SK-MEL-5 (cell line): Measurements from ENCODE around the gene NINL. TPM values are rescaled to one million over a fixed set of nuclear protein-coding genes. Genes with fewer than 3 reads are reported as not detected.
"Not testable (repeated sequence)": the region's sequence is repeated elsewhere in the genome, so short reads cannot be mapped to it uniquely, and the experiment has no call there.

Experiments used
- DNase-seq: peaks from one replicate; pipeline ENCODE4 v3.0.0-alpha.2; 2016; ENCODE audit warnings: low read depth, low spot score
- in situ Hi-C: cut with HindIII; loops from 2 replicates; pipeline ENCODE4 v1.10.0; 2016; ENCODE audit warnings: low sequenced_read_pairs, high pct_unique_total_duplicates, low pct_unique_long_range_greater_than_20kb
- total RNA-seq: library from RNA; depleted of rRNA; stranded (reverse); fragments of >200 nt; shearing (Covaris generic); gene quantifications from 2 replicates; pipeline ENCODE4 v1.2.3, GENCODE V29; 2014

The NINL gene
- total RNA-seq, 1 experiment from 2014 or later = 5.0 TPM

DNA sequence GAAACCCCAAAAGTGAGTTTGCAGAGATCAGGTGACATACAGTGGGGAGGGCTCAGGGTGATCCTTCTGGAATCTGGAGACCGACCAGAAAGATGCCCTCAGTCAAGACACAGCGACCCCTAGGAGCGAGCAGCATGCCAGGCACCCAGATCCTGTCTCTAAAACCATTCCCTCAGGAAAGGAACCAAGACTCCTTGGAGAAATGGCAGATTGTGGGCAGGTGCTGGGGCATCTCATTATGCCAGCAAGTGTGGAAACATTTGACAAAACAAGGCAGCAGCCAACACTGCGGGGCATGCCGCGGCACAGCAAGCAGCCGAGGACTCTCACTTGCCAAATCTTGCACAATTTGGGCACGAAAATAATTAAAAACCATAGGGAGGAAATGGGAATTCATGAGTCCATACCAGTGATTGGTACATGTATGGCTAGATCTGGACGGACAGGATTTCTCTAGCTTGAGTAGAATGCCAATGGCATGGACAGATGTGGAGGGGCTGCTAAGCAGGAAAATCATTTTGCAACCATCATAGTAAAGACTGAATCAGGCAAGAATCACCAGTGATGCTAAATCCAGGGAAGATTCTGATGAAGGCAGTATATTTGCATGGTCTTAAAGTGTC is 101.0 kb downstream of the NINL start:
- peak; percentile 49 for DNase-seq
- in situ Hi-C loops = no loop called here

DNA sequence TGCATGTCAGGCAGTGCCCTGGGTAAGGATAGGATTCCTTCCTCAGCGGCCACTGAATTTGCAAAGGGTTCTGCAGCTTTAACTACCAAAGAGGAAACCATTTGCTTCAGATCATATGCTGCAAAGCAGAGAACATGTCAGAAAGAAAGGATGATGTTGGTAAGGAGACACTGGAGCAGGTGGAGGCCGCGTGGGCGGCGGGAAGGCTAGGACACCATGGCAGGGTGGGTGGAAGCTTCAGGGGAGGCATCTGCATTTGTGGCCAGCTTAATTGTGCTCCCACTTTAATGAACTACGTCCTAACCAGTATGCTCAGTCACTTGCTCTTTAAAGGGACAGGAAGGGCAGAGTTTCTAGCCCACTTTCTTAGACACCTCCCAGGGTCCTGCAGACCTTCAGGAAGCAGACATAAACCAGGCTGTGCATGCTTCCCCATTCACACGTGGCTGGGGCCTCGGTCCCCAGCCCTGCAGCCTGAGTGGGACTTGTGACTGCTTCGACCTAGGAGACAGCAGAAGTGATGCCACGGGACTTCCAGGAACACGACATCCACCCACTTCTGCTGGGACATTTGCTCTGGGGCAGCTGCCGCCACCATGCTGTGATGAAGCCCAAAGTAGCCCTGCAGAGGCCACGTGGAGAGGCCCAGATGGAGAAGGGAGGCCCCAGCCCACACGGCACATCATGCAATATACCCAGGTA is 101.7 kb downstream of the NINL start:
- DNase-seq = no peak
- in situ Hi-C loops = no loop called here

GRCh38 chr20:25481918-25482253 is 103.4 kb downstream of the NINL start:
- in situ Hi-C loops = no loop called here
- no peak for DNase-seq

DNA sequence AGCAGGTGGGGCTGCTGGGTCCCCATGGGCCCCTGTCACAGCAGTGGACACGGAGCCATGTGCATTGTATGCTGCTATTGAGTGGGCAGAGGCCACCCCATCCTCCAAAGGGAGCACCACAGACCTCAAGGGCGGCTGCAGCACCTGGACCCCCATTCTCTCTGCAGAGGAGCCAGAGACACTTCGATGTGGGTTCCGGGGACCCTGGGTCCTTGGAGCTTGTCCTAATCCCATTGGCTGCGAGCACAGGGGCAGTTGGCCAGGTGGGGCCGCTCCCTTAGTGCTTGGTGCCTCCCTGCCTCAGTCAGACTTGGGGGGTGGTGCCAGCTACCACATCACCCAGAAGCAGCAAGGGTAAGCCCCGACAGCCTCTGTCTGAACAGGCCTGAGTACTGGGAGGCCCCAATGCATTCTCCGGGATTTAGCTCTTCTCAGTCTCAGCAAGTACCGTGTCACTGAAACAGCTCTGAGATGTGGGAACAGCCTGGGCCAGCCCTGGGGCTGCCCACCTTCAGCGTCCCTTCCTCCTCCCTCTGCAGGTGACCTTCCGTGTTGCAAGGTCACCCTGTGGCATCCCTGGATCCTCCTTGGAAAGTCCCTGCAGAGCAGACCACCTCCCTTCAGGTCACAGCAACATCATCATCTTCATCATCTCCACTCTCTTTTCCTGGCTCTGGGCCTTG is 104.0 kb downstream of the NINL start:
- in situ Hi-C loops = no loop called here

GRCh38 chr20:25480797-25481196 is 104.5 kb downstream of the NINL start:
- in situ Hi-C loops = no loop called here
- DNase-seq = no peak

More for the DNA sequence above, 104.0 kb downstream of the NINL start:
- DNase-seq = no peak

- no peak for DNase-seq
- in situ Hi-C loops = no loop called here
Measured at GRCh38 chr20:25480156-25480555, 105.2 kb downstream of the NINL start.

GRCh38 chr20:25479638-25480037 is 105.7 kb downstream of the NINL start:
- no peak for DNase-seq
- in situ Hi-C loops = no loop called here

DNA sequence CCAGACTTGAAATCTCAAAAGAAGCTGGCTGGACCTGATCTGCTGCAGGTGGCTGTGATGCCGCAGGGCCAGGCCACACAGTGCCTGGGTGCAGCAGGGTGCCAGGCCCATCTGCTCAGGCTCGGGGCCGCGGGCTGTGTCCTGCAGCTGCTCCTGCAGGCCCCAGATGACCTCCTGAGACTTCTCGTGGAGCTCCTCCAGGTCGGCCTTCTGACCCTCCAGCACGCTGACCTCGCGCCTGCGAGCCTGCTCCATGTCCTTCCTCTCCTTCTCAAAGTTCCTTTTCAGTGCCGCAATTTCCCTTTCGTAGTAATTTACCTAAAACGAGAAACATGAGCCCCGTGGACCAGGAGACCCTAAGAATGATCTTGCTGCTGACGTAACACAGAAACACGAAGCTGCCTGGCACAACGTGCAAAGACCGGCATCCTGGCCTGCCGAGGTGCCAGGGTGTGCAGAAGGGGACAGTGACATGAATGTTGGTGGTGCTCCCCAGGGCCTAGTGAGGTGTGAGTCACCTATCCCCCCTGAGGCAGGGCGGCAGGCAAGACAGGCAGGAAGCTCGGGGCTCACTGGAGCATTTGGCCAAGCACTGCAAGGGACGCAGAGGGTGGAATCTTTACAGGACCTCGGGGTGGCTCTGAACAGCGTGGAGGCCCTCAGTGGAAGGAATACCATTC is 106.3 kb downstream of the NINL start:
- DNase-seq = no peak
- in situ Hi-C loops = no loop called here

DNA sequence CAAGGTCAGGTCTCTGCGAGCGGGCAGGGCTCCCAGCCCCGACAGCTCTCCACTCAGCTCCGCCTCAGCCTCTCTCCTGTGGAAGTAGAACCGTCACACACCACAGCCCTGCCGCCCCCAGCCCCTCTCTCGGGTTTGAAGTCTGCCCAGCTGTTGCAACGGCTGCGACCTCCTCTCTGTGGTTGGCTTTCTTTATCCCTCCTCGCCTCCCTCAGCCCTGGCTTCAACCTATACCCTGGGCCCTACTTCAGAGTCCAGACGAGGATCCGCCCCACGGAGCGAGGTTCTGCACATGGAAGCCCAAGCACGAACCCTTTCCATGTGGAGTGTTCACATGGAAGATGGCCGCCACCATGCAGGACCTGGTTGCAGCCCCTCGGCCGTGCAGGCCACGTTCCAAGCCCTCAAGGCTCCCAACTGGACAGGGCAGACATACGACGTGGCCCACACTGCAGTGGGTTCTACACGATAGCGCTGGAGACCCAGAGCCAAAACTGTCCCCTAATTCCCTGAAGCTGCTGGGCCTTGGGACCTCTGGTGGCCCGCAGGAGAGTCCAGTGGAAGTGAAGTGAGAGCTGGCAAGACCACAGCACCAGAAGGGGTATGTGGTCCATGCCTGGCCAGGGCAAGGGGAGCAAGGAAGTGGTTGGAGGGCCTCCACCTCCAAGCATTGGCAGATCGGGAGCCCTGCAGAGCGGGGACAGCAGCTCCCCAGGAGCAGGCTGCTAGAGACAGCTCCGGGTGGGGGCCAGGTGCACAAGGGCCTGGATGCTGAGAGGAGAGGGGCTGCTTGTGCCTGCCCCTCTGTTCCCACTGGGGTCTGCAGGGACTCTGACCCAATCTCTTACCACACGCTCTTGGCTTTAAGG is 108.1 kb downstream of the NINL start:
- no peak for DNase-seq
- in situ Hi-C loops = no loop called here

GRCh38 chr20:25476106-25477013 is 109.0 kb downstream of the NINL start:
- in situ Hi-C loops = no loop called here
- DNase-seq = no peak

DNA sequence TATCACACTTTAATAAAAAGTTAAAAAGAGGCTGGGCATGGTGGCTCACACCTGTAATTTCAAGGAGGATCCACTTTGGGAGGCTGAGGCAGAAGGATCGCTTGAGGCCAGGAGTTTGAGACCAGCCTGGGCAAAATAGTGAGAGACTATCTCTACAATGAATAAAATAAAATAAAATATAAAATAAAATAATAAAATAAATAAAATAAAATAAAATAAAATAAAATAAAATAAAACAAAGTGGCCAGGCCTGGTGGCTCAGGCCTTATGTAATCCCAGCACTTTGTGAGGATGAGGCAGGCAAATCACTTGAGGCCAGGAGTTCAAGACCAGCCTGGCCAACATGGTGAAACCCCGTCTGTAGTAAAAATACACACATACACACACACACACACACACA is 112.0 kb downstream of the NINL start:
- DNase-seq, in situ Hi-C loops: not testable (repeated sequence)

- in situ Hi-C loops = no loop called here
Measured at GRCh38 chr20:25471020-25471419, 114.3 kb downstream of the NINL start.

GRCh38 chr20:25470045-25470444 is 115.3 kb downstream of the NINL start:
- in situ Hi-C loops = no loop called here

More at GRCh38 chr20:25471020-25471419, 114.3 kb downstream of the NINL start:
- no peak for DNase-seq

GRCh38 chr20:25469558-25469957 is 115.8 kb downstream of the NINL start:
- in situ Hi-C loops = no loop called here
- DNase-seq = no peak

More at GRCh38 chr20:25470045-25470444, 115.3 kb downstream of the NINL start:
- peak; percentile 30 for DNase-seq

DNA sequence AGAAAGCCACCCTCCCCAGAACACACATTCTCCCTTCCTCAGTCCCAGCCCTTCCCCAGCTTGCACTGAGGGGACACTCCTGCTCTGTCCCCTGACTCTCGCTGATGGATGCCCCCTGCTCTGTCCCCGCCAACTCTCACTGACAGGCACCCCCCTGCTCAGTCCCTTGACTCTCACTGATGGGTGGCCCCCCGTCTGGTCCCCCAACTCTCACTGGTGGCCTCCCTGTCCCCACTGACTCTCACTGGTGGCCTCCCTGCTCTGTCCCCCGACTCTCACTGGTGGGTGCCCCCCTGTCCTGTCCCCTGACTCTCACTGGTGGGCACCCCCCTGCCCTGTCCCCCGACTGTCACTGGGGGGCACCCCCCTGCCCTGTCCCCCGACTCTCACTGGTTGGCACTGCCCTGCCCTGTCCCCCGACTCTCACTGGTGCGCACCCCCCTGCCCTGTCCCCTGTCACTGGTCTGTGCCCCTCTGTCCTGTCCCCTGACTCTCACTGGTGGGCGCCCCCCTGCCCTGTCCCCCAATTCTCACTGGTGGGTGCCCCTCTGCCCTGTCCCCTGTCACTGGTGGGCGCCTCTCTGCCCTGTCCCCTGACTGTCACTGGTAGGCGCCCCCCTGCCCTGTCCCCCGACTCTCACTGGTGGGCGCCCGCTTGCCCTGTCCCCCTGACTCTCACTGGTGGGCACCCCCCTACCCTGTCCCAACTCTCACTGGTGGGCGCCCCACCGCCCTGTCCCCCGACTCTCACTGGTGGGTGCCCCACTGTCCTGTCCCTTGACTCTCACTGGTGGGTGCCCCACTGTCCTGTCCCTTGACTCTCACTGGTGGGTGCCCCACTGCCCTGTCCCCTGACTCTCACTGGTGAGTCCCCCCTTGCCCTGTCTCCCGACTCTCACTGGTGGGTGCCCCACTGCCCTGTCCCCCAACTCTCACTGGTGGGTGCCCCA is 116.9 kb downstream of the NINL start:
- no peak for DNase-seq
- in situ Hi-C loops = no loop called here

DNA sequence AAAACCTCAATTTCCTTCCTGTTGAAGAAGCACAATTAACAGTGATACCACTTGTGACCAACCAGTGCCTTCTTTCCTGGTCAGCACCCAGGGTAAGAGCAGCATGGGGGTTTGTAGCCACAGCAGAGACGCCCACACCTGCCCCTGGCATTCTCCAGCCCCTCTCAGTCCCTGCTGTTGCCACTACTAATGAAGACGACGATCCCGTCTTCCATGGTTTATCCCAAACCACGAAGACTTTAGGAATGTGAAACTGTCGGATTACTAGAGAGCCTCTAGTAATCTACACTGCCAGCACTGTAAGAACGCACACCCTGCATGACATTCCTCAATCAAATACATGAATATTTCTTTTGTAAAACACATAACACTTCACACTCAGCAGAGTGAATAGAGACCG is 117.9 kb downstream of the NINL start:
- in situ Hi-C loops = no loop called here

More for the DNA sequence above, 117.9 kb downstream of the NINL start:
- peak; percentile 11 for DNase-seq
